Medulla oblongata (tissue), 1 donor: Measurements from ENCODE around the gene SHBG.

Source experiments
- DNase-seq: peaks from one replicate; pipeline ENCODE4 v3.0.0-alpha.2; 2015; ENCODE audit errors: extremely low spot score

Gene SHBG

GRCh38 chr17:7646457-7646856 is 16.5 kb downstream of the SHBG start:
- no peak for DNase-seq

- no peak for DNase-seq
These were observed 17.1 kb downstream of the SHBG start for GRCh38 chr17:7647018-7647417.

DNA sequence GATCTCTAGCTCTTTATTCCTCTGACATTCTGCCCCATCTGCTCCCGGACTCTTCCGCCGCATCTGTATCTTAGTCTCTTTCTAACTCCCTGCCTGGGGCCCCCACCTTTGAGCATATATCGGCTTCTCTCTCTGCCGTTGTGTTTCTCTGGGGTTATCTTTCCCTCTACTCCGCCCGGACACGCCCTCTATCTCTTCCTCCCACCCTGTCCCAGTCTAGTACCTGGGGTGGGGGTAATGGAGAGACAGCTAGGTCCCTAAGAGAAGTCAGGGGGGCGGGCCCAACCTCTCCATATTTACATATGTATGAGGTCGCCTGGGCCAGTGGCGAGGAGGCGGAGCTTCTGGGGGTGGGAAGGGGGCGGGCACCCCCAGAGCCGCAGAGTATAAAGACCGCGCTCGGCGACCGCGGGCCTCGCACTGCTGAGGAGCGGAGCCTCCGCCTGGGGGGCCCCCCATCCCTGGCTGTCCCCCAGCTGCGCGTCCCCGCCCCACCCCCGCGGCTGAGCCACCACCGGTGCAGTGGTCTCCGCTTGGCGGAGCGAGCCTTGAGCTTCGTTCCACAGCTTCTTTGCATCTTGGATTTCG is 20.7 kb downstream of the SHBG start, which contains the start of gene ATP1B2:
TSS of gene ATP1B2 (plus strand) at position 418 of the 588 bp plus-strand sequence. CDS start 593 bp downstream, outside the sequence.
- peak; percentile 78 for DNase-seq

- DNase-seq: no peak
These were observed 21.2 kb downstream of the SHBG start for GRCh38 chr17:7651097-7651664.

DNA sequence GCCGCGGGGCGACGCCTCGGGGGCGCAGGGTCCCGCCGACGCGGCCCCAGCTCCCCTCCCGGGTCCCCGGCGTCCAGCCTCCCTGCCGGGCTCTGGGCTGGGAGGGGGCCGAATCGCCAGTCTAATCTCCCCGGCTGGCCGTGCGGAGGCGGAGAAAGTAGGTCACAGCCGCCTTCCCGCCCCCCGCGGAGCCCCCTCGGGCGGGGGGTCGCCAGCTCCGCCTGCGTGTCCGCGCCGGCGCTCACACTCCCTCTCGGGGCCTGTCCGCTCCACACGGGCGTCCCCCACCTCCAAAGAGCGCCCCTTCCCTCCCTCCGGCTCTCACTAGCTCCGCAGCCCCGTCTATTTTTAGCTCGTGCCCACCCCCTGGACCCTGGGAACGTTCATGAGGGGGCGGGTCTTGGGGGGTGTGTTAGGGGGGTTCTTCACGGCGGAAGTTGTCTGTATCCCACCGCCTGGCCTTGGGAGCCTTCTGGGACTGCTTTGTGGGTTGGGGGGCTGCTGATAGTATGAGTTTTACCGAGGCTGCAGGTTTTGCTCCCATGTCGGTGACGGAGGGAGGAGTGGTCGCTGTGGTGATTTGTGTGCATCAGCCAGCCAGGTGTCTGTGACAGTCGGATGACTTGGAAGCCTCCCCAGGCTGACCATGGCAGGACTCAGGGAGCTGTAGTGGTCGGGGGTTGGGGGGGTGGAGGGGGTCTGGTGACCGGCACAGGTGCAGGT is 21.9 kb downstream of the SHBG start:
- DNase-seq: peak; percentile 56

DNA sequence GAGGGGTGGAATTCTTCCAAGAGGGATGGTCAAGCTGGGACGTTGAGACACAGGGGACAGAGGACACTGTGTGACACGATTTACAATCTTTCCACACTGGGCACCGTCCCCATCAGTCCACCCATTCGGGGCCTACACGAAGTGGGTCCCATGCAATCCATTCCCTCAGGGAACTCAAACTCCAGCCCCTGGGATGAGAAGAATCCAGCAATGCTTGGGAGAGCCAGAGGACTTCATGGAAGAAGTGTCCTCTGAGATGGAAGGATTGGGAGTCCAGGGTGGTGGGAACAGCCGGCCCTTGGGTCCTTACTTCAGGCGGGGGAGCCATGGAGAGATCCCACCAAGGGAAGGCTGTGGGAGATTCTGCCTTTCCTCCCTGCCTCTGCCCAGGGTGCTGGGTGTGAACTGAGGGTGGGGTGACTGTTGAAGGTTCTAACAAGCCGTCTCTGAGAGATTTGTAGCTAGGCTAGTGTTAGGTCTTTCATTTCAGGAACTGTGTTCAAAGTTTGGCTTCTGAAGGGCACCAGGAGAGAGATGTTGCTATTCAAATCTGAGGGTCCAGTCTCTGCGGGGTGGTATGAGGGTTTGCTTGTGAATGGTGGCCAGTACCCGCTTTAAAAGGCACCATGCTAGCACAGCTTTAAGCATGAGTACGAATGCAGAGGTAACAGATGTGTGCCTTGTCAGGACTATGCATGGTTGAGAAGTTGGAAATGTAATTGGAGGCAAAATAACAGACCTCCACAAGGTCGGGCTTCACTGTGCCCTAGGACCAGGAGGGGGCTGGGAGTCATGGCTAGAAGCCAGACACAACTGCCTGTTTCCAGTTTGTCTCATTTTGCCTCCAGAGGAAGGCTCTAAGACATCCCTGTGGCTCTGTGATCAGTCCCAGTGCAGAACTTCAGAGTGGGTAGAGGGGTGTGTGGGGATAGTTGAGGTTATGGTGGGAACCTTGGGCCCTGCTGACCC is 22.7 kb downstream of the SHBG start:
- DNase-seq: peak; percentile 37

- DNase-seq: no peak
These were observed 25.1 kb downstream of the SHBG start for GRCh38 chr17:7654832-7655540.

- DNase-seq: no peak
These were observed 25.6 kb downstream of the SHBG start for GRCh38 chr17:7655541-7655840.

GRCh38 chr17:7656958-7657609 is 27.1 kb downstream of the SHBG start:
- DNase-seq: peak; percentile 85

GRCh38 chr17:7667656-7668406 is 37.9 kb downstream of the SHBG start:
- peak; percentile 90 for DNase-seq

DNA sequence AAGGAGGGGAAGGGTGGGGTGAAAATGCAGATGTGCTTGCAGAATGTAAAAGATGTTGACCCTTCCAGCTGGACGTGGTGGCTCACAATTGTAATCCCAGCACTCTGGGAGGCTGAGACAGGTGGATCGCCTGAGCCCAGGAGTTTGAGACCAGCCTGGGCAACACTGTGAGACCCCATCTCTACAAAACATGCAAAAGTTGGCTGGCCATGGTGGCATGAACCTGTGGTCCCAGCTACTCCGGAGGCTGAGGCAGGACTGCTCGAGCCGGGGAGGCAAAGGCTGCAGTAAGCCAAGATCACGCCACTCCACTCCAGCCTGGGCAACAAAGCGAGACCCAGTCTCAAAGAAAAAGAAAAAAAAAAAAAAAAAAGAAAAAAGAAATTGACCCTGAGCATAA is 38.5 kb downstream of the SHBG start:
- no peak for DNase-seq

DNA sequence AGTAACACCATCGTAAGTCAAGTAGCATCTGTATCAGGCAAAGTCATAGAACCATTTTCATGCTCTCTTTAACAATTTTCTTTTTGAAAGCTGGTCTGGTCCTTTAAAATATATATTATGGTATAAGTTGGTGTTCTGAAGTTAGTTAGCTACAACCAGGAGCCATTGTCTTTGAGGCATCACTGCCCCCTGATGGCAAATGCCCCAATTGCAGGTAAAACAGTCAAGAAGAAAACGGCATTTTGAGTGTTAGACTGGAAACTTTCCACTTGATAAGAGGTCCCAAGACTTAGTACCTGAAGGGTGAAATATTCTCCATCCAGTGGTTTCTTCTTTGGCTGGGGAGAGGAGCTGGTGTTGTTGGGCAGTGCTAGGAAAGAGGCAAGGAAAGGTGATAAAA is 43.3 kb downstream of the SHBG start:
- no peak for DNase-seq

- DNase-seq: no peak
These were observed 45.0 kb downstream of the SHBG start for GRCh38 chr17:7674934-7675333.

DNA sequence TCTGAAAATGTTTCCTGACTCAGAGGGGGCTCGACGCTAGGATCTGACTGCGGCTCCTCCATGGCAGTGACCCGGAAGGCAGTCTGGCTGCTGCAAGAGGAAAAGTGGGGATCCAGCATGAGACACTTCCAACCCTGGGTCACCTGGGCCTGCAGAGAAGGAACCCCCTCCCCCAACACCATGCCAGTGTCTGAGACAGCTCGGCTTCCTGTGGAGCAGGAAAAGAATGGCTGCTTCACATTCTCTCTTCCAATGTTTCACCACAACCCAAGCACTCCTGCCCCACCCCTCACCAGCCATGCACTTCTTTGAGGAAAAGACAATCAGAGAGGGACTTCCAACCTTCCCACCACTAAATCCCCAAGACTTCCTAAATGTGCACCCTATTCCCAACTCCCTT is 46.6 kb downstream of the SHBG start:
- no peak for DNase-seq

GRCh38 chr17:7677388-7678067 is 47.6 kb downstream of the SHBG start:
- DNase-seq: no peak
